GM10248 (cell line): ENCODE data around the gene RARA.

Source experiments
- CTCF ChIA-PET: fragments of 300-600 bp; sonication (Branson Sonifier 250); formaldehyde crosslinking; extraction: SDS; loops from one replicate; lab custom pipeline; 2021; ENCODE audit warnings: antibody characterized with exemption; lab: Yijun Ruan, JAX
- POLR2A ChIA-PET: fragments of 350-650 bp; sonication (Branson Sonifier 250); formaldehyde crosslinking; extraction: SDS; loops from one replicate; lab custom pipeline; 2020; ENCODE audit warnings: antibody characterized with exemption; lab: Yijun Ruan, JAX
- DNase-seq: peaks from one replicate; pipeline ENCODE4 v3.0.0; 2012; ENCODE audit errors: extremely low spot score
- CTCF ChIP-seq: IDR thresholded peaks from 2 replicates; pipeline ENCODE4 v1.5.1; 2012; ENCODE audit warnings: mild to moderate bottlenecking, low read depth; ENCODE audit errors: extremely low read depth, missing control alignments, control extremely low read depth

RARA gene

GRCh38 chr17:40346765-40347158 lies 37.8 kb downstream of the RARA start:
- ChIA-PET POLR2A (no interaction called here), CTCF (interaction anchor here (1.2 to 20.0 kb wide), 4 partner anchors 8 to 187 kb away, joined by 3 to 604 read pairs (median 26); partner anchors contain the start of gene RARA)
- no peak for DNase-seq
- no peak for TF ChIP-seq CTCF

GRCh38 chr17:40347319-40348135 lies 38.5 kb downstream of the RARA start:
- ChIA-PET CTCF (interaction anchor here (1.2 to 20.0 kb wide), 6 partner anchors 7 to 186 kb away, joined by 3 to 604 read pairs (median 6); partner anchors contain the start of gene RARA), POLR2A (no interaction called here)
- no peak for DNase-seq
- no peak for TF ChIP-seq CTCF

GRCh38 chr17:40348136-40348504 lies 39.1 kb downstream of the RARA start:
- ChIA-PET CTCF (interaction anchor here (1.2 to 20.0 kb wide), 5 partner anchors 10 to 185 kb away, joined by 3 to 604 read pairs (median 5); partner anchors contain the start of gene RARA), POLR2A (no interaction called here)
- no peak for TF ChIP-seq CTCF
- DNase-seq = no peak

GRCh38 chr17:40348562-40349476 lies 39.8 kb downstream of the RARA start:
- ChIA-PET POLR2A (no interaction called here), CTCF (interaction anchor here (1.2 to 20.0 kb wide), 5 partner anchors 9 to 185 kb away, joined by 3 to 604 read pairs (median 5); partner anchors contain the start of gene RARA)
- TF ChIP-seq CTCF = no peak

GRCh38 chr17:40349477-40349894 lies 40.5 kb downstream of the RARA start:
- DNase-seq = no peak
- CTCF ChIA-PET = interaction anchor here (20.0 kb wide), 1 partner anchor 44 kb away, joined by 604 read pairs; the partner anchor contains the start of gene RARA
- TF ChIP-seq CTCF = no peak
- POLR2A ChIA-PET = no interaction called here

More at GRCh38 chr17:40348562-40349476, 39.8 kb downstream of the RARA start:
- no peak for DNase-seq

GRCh38 chr17:40349895-40350688 lies 41.1 kb downstream of the RARA start:
- CTCF ChIA-PET = interaction anchor here (5.8 to 20.0 kb wide), 3 partner anchors 13 to 44 kb away, joined by 38 to 604 read pairs (median 50); partner anchors contain the start of genes GJD3 and RARA
- POLR2A ChIA-PET = no interaction called here
- no peak for TF ChIP-seq CTCF
- no peak for DNase-seq
